Mucosa of descending colon (tissue), 3 donors: ENCODE data around the gene SLC30A9. TPM values are rescaled to one million over a fixed set of nuclear protein-coding genes. Genes with fewer than 3 reads are reported as not detected.
A peak's percentile ranks its signal among the peaks of the same experiment; 100 is the strongest.

Source experiments
- ATAC-seq: fragments of 200-7000 bp; cut with Tn5 transposase; one replicate; pipeline ENCODE4 v1.9.1; 2020; ENCODE audit warnings: mild to moderate bottlenecking, moderate library complexity
- DNase-seq, 3 donors: peaks; one replicate each; pipeline ENCODE4 v3.0.0-alpha.2; 2020
- H3K36me3 ChIP-seq: fragments of 200-600 bp; one replicate; pipeline ENCODE4 v1.8.0; 2021; ENCODE audit warnings: low read depth, mild to moderate bottlenecking
- H3K4me1 ChIP-seq: fragments of 200-600 bp; one replicate; pipeline ENCODE4 v1.8.0; 2021; ENCODE audit warnings: low read depth, mild to moderate bottlenecking
- H3K4me3 ChIP-seq: fragments of 200-600 bp; one replicate; pipeline ENCODE4 v1.8.0; 2021; ENCODE audit warnings: mild to moderate bottlenecking
- H3K9me3 ChIP-seq: fragments of 200-600 bp; one replicate; pipeline ENCODE4 v1.8.0; 2021; ENCODE audit warnings: mild to moderate bottlenecking
- CTCF ChIP-seq: fragments of 200-600 bp; IDR thresholded peaks from one replicate; pipeline ENCODE4 v1.8.0; 2022; ENCODE audit warnings: antibody characterized with exemption, mild to moderate bottlenecking
- intact Hi-C, 2 donors: fragments of 100-400 bp; cut with DNase I in 1 of 2; cut with micrococcal nuclease in 1 of 2; formaldehyde crosslinking; loops; one replicate each; pipeline versions ENCODE4 v1.11.0 to v1.11.1; 2022; cut with DNase I, micrococcal nuclease
- total RNA-seq, 3 donors: library from RNA; stranded (reverse); fragmentation: NEBNext Ultra II Directional in 2 of 3; extraction: Animal tissue kit (Norgen Biotek cat#: 25700) in 2 of 3; gene quantifications; one replicate each; pipeline versions ENCODE4 v1.2.1 to v1.2.4, GENCODE V29; 2021 to 2023
- donor health status: DM: no; HTN: no; CAD: no; lungs with moderate emphysema.
- donor health status: DM: no; HTN: no; CAD: no.
- donor health status: DM: no; HTN: yes; CAD: no.

SLC30A9 gene
- total RNA-seq, 3 donors from 2014 or later: 44.6 to 63.2 (median 57.8) TPM

GRCh38 chr4:41989994-41990364 lies 351 bp upstream of the SLC30A9 start:
- H3K4me3 ChIP-seq: peak overlapping the region; percentile 58
- no peaks in the 10 kb centered on the region for H3K36me3 ChIP-seq
- TF ChIP-seq CTCF: no peak
- intact Hi-C loops: no loop called here
- no peaks in the 10 kb centered on the region for H3K9me3 ChIP-seq
- ATAC-seq (peak; percentile 24), DNase-seq (no peak)
- H3K4me1 ChIP-seq: peaks cover 19% of the 10 kb centered on the region

GRCh38 chr4:41991916-41992767 lies 1.8 kb downstream of the SLC30A9 start:
- H3K4me1 ChIP-seq: peaks cover 19% of the 10 kb centered on the region
- no peak overlapping the region for H3K4me3 ChIP-seq
- intact Hi-C loops: no loop called here

GRCh38 chr4:41992967-41993857 lies 2.9 kb downstream of the SLC30A9 start:
- peaks cover 19% of the 10 kb centered on the region for H3K4me1 ChIP-seq
- ATAC-seq (no peak), DNase-seq (no peak)
- H3K4me3 ChIP-seq: no peak overlapping the region
- intact Hi-C loops: no loop called here
- no peak for TF ChIP-seq CTCF
- H3K9me3 ChIP-seq: no peaks in the 10 kb centered on the region
- no peaks in the 10 kb centered on the region for H3K36me3 ChIP-seq

More at GRCh38 chr4:41991916-41992767, 1.8 kb downstream of the SLC30A9 start:
- Histone ChIP-seq H3K9me3 (no peaks in the 10 kb centered on the region), H3K36me3 (no peaks in the 10 kb centered on the region)
- no peak for ATAC-seq
- DNase-seq: no peak
- no peak for TF ChIP-seq CTCF

- intact Hi-C loops: no loop called here
- H3K36me3 ChIP-seq: no peaks in the 10 kb centered on the region
- no peak for ATAC-seq
- no peak overlapping the region for H3K4me3 ChIP-seq
- TF ChIP-seq CTCF: no peak
- no peak for DNase-seq
- H3K9me3 ChIP-seq: no peaks in the 10 kb centered on the region
- H3K4me1 ChIP-seq: peaks cover 16% of the 10 kb centered on the region
These were observed 4.2 kb downstream of the SLC30A9 start for GRCh38 chr4:41994461-41994985.

- DNase-seq: no peak
- intact Hi-C loops: no loop called here
- H3K36me3 ChIP-seq: no peaks in the 10 kb centered on the region
These were observed 7.7 kb downstream of the SLC30A9 start for GRCh38 chr4:41998019-41998418.

More at GRCh38 chr4:41998019-41998418, 7.7 kb downstream of the SLC30A9 start:
- Histone ChIP-seq H3K9me3 (no peaks in the 10 kb centered on the region), H3K4me1 (no peaks in the 10 kb centered on the region), H3K4me3 (no peak overlapping the region)
- no peak for TF ChIP-seq CTCF
- ATAC-seq: no peak
